Activated T-cell treated with anti-CD3 and anti-CD28 coated beads for 48 hours (primary cell): ENCODE measurements around the gene GPR15LG.
"Not testable (repeated sequence)": the region's sequence is repeated elsewhere in the genome, so short reads cannot be mapped to it uniquely, and the experiment has no call there.

Experiments
- DNase-seq: peaks from one replicate; pipeline ENCODE4 v3.0.0-alpha.2; 2020; ENCODE audit warnings: low read depth

GPR15LG gene

DNA sequence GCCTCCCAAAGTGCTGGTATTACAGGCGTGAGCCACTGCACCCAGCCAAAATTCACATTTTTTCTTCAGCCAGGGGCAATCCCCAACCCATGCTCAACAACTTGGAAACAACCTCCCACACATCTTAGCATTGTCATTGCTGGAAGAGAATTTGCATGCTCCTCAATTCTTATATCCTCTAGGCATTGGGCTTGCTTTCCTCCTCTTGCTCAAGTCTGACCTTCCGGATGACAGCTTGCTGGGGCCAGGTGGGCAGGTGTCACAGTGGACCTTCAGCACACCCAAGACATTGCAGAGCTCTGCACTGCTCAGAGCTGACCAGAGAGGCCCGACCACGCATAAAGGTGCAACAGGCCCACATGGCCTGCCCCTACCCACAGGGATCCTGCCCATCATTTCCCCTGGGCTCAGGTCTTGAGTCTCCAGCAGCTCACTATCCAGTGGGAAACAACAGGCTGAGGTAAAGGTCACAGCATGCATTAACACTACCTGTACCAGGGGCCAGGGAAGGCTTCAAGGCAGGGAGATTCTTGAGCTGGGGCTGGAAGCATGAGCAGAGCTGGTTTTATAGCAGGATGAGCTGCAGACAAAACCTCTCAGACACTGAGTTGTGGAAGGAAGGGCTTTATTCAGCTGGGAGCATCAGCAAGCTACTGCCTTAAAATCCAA lies 6.8 kb upstream of the GPR15LG start:
- DNase-seq: no peak

GRCh38 chr10:84167289-84167653 lies 6.3 kb upstream of the GPR15LG start:
- DNase-seq: not testable (repeated sequence)

DNA sequence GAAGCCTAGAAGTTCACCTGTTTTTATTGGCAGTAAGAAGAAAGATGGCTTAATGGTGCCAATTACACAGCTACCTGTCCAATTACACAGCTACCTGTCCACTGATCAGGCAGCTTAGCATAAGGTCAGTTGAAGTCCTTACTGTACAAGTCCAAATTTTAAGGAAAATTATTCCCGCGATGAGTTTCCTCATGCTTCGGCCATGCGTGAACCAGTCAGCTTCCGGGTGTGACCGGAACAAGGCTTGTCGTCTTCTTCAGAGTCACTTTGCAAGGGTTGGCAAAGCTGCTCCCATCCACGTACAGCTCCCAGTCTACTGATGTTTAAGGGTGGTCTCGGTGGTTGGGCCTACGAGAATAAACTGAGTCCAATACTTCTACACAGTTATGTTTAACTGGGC lies 5.2 kb upstream of the GPR15LG start:
- not testable (repeated sequence) for DNase-seq

DNA sequence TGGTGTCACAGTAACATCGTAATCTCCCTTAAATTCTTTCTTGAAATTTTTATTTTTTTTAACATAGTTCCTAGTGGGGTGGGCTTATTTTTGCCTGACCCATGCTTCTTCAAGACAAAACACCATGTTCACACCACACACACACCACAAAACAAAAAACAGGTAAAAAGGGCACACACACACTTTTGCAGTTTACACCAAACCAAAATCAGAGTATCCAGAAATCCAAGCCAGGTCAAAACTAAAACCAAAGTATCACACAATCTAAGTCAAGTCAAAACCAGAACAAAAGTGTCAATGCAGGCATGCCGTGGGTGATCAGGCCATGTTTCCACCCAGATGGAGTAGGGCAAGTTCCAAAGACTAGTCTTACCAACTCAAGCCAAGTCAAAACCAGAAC lies 2.4 kb upstream of the GPR15LG start:
- DNase-seq: not testable (repeated sequence)

DNA sequence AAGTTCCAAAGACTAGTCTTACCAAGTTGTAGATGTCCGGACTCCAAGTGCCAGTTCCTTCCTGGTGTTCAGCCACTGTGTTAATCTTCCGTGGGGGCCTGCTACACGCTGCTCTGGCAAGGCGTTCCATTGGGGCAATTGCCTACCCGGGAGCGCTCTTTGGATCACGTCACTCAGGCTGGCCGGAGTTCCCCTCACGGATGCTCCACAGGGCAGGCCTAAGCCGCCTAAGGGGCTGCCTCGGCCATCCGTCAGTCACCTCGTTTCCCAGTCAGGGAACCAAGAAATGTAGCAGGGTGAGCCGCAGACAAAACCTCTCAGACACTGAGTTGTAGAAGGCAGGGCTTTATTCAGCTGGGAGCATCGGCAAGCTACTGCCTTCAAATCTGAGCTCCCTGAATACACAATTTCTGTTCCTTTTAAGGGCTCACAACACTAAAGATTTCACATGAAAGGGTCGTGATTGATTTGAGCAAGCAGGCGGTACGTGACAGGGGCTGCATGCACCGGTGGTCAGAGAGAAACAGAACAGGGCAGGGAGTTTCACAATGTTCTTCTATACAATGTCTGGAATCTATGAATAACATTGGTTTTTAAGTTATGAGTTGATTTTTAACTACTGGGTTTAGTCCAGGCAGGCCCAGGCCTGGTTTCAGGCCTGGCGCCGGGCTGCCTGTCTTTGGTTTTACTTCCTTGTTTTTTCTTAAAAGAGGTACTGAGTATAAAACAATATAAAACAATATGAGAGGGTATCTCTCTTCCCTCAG lies 1.7 kb upstream of the GPR15LG start:
- DNase-seq: not testable (repeated sequence)

DNA sequence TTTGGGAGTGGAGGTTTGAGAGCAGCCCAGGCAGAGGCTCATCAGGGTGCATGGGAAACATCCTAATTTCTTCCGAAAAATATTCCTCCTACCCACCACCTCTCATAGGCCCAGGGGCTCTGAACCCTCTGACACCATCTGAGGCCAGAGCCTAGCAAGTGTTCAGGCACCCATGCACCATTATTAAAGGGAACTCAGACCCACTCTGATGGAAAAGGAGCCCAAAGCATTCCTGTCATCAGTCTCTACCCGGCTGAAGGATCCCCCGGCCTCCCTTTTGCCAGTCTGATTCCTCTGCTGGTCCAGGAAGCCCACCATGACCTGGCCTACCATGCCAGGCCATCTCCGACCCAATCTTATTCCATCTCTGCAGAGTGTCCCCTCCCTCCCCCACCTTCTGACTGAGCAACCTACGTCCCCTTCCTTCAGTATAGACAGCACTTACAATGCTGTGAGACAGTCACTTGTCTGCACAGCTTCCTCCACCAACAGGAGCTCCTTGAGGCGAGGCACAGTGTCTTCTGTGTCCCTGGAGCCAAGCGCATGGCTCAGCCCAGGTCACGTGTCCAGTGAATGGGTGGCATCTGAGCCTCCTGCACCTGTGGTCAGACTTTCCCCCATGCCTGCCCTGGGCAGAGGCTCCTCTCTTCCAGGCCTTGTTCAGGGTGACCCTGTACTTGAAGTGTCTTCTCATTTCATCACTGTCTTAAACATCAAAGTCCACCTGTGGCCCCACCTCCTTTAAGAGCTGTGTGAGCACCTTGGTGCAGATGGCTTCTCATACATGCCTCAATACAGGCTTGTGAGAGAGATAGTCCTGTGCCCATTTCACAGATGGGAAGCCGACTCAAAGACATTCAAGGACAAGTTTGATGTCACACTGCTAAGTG lies 889 bp upstream of the GPR15LG start:
- DNase-seq: no peak

DNA sequence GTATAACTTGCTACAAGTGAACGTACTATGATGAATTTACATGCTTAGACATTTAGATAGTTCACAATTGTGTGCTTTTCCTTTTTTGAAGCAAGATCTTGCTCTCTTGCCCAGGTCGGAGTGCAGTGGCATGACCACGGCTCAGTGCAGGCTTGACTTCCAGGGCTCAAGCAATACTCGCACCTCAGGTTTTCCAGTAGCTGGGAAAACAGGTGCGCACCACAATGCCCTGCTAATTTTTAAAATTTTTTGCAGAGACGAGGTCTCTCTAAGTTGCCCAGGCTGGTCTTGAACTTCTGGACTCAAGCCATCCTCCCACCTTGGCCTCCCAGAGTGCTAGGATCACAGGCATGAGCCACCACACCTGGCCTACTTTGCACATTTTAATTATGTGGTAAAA lies 1.8 kb downstream of the GPR15LG start:
- DNase-seq: no peak

DNA sequence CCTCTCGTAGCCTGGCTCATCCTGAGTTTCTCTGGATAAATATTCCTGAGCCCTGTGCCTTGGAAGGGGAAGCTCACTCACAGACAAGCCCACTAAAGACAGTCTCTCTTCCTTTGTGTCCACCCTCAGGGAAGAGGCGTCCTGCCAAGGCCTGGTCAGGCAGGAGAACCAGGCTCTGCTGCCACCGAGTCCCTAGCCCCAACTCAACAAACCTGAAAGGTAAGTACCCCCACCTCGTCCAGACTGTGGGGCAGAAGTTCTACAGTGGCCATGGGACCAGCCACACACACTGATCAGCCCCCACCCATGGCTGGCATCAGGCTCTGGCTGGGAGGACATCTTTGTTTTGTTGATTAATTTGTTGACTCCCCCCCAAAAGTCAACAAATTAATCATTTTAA lies 2.8 kb downstream of the GPR15LG start:
- DNase-seq: no peak

DNA sequence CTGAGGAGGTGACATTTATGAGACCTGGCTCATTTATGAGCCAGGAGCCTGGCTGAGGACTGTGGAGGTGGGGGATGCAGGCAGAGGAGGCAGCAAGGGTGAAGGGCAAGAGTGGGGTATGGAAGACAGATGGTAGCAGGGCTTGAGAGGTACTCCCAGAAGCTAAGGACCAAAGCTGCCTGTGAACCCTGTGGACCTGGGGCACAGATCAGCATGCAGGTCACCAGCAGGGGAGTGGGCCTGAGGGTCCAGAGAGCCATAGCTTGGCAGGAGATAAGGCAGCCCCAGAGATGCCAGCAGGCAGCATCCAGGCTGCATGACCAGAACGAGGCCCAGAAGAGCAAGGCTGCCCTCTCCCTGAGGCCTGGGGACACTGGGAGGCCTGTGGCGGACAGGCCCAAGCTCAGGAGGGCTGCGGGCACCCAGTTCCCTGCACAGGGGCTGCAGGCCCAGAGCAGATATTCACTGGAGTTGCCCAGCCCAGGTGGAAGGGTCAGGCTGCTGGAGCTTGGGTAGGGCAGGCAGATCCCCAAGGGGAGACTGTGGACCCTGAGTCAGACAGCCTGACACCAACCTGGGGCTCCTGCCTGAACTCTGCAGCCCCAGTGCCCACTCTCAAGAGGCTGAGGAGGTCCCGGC lies 3.4 kb downstream of the GPR15LG start:
- no peak for DNase-seq

- DNase-seq: no peak
These were observed 4.0 kb downstream of the GPR15LG start for GRCh38 chr10:84177541-84178141.

GRCh38 chr10:84178160-84178609 lies 4.6 kb downstream of the GPR15LG start:
- DNase-seq: no peak

- no peak for DNase-seq
These were observed 5.6 kb downstream of the GPR15LG start for GRCh38 chr10:84179059-84179710.

DNA sequence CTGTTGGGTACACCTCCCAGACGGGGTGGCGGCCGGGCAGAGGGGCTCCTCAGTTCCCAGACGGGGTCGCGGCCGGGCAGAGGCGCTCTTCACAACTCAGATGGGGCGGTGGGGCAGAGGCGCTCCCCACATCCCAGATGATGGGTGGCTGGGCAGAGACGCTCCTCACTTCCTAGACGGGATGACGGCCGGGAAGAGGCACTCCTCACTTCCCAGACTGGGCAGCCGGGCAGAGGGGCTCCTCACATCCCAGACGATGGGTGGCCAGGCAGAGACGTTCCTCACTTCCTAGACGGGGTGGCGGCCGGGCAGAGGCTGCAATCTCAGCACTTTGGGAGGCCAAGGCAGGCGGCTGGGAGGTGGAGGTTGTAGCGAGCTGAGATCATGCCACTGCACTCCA lies 6.8 kb downstream of the GPR15LG start:
- DNase-seq: not testable (repeated sequence)

DNA sequence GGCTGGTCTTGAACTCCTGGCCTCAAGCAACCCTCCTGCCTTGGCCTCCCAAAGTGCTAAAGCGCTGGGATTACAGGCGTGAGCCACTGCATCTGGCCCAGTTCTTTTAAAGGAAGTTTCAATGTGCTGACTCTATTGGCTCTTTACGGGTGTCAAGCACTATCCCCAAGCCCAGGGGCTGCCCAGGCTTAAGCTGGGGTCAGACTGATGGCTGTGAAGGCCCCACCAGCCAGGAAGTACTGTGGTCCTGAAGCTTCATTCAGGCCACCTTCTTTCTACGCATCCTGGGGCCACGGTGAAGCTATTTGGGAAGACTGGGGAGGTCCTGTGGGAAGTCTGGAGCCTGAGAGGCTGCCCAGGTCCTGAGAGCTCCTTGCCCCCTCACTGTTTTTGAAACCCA lies 8.0 kb downstream of the GPR15LG start:
- DNase-seq: no peak

- DNase-seq: no peak
These were observed 10.9 kb downstream of the GPR15LG start for GRCh38 chr10:84184517-84184916.

DNA sequence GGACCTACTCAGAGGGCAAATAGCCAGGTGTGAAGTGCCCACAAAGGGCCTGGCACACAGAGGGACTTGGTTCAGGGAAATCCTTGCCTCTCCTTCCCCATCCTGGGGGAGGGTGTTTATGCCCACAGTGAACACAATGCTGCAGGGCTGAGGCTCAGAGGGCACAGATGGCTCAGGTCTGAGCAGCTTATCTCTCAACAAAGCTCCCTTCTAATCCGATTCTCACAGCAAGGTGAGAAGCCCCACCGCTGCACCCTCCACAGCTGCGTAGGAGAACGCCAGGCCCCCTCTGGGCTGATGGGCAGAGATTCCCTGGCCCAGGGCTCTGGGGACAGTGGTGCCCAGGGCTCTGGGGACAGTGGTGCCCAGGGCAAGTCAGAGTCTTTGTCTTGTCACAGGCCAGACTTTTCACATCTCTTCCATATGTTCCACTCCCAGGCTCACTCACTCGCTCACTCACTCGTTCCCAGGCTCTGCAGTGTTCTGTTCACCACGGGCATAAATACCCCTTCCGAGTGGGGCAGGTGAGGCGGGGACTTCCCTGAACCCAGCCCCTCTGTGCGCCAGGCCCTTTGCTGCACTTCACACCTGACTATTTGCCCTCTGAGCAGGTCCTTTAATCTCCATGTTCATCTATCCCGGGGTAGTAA lies 12.1 kb downstream of the GPR15LG start:
- DNase-seq: no peak

- no peak for DNase-seq
These were observed 15.2 kb downstream of the GPR15LG start for GRCh38 chr10:84188815-84189214.

DNA sequence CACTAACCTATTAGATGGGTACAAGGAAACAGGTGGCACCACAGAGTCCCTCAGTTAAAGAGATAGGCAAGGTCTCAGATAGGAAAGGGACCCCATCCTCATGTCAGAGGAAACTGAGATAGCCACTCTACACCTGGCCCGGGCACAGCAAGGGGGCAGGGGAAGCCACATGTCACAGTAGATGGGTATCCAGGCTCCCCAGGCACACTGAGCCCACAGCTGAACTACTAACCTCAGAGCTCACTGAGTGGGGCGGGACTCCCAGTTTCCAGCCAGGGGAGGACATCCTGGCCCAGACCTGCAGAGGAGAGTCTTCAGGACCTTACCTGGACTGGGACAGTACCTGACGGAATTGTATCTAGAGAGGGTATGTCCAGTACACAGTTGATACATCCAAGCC lies 17.0 kb downstream of the GPR15LG start:
- no peak for DNase-seq

GRCh38 chr10:84191106-84191505 lies 17.5 kb downstream of the GPR15LG start:
- DNase-seq: no peak

DNA sequence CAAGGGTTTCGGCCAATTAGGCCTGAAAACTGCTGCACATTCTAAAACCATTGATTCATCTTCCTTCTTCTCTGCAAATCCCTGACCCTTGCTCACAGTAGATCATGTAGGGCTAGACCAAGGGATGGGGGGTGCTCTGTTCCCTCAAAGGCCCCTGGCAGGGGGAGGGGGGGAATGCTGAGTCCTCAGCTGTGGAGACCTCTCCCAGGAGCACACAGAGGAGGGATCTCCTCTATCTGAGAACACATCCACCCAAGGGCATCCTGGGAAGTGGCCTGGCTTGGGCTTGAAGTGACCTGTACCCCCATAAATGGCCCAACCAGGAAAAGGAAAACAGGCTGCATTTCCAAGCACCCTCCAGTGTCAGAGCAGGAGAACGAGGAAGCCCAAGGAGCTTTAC lies 19.7 kb downstream of the GPR15LG start:
- no peak for DNase-seq
